Glomerular visceral epithelial cell (primary cell): ENCODE data around the gene FMNL2.

Source experiments
- DNase-seq: peaks from one replicate; pipeline ENCODE4 v3.0.0-alpha.2; 2016; ENCODE audit errors: extremely low spot score

The FMNL2 gene

DNA sequence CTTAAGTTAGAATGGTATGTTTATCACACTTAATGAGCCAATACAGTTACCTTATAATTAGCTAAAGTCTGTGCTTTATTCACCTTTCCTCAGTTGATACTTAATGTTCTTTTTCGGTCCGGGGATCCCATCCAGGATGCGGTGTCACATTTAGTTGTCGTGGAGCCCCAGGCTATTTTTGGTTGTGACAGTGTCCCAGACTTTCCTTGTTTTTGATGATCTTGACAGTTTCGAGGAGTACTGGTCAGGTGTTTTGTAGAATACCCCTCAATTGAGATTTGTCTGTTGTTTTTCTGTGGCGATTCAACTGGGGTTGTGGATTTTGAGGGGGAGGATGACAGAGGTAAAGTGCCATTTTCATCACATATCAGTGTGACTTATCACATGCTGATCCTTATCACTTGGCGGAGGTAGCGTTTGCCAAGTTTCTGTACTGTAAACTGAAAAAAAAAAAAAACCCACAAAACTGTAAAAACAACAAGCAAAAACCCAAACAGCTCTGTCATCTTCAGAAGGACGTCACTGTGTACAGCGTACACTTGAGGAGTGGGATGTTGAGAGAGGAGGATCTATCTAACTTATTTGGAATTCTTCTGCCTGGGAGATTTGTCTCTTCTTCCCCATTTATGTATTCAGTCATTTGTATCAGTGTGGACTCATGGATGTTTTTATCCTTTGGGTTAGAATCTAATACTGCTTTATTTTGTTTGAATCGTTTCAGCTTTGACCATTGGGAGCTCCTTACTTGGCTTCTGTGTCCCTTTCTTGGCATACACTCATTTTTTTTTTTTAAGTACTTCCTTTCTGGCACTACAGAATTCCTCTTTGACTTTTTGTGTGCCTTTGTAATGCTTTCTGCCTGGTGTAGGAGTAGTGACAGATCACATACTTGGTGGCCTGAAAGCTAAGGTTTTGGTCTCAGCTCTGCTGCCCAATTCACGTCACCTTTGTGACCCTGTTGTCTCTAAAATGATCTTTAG, 68.1 kb downstream of the FMNL2 start:
- no peak for DNase-seq

DNA sequence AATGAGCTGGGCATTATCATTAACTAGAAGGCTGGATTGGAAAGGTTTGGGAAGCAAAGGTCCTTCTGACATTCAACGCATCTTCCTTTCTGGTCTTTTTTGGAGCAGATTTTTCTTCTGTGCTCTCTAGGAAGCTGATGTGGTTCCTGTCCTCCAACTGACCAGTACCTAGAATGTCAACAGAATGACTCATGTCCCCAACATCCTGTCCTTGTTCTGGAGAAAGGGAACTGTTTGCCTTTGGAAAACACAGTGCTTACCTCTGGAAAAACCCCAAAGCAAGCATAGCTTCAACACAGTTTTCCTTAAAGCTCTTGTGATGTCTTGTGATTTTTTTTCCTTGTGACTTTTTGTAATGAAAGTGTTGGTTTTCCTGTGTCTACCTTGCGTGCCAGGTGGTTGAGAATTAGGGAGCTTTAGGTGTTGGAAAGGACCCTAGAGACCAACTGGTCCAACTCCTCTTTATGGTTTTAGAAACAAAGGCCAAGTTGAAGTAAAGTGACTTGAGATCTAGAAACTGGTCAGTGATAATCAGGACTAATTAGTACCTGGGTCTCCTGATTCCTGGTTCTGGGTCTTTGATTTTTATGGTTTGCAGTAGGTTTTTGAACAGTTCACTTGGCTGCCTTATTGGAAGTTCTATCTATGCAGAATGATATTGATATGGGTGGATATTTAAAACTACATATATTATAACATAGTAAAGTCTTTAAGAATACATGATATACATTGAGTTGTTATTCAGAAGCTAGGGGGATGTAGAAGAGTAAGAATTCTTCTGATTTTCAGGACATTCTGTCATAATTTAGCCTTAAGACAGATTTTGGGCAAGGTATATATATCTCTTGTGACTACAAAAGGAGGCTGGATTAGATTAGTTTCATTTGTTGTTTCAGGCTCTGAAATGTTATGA, 70.5 kb downstream of the FMNL2 start:
- DNase-seq = peak; percentile 37

DNA sequence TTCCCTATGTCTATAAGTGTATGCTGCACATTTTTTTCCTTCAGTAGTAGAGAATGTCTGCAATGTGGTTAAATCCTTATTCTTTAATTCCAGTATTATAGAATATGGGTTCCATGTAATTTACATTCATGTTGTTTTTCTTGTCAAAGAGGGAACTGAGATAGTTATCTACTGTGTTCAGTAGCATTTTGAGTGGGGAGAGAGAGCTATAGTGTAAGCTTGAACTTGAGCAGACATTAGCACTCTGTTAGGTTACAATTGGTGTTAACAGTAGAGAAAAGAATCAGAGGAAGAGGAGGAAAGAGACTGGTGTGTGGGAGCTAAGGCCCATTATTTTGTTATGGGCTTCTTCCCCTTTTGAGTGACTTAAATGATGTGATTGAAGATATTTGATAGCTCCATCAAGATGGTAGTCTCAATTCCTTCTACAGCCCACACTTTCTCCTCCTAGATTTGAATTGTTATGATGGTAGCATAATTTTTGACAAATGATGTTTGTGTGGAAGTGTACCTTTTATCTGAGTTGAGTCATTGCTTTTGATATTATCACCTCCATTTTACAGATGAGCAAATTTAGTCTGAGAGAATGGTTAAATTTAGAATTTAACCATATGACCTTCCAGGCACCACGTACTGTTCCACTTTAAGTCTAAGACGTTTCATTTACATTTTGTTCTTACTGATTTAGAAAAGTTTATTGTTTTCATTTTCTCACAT, 71.3 kb downstream of the FMNL2 start:
- DNase-seq = no peak

DNA sequence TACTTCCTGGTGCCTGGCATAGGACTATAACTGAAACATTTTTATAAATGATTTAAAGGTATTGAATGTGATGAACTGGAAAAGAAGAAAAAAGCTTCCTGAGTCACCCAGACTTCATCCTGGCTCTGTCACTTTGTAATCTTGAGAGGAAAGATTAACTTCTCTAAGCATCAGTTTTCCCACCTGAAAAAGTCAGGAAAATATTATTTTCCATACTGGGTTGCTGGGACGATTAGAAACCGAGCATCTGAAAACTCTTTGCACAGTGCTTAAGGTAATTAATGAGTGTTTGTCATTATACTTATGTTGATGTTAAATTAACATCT, 71.8 kb downstream of the FMNL2 start:
- DNase-seq = peak; percentile 37

DNA sequence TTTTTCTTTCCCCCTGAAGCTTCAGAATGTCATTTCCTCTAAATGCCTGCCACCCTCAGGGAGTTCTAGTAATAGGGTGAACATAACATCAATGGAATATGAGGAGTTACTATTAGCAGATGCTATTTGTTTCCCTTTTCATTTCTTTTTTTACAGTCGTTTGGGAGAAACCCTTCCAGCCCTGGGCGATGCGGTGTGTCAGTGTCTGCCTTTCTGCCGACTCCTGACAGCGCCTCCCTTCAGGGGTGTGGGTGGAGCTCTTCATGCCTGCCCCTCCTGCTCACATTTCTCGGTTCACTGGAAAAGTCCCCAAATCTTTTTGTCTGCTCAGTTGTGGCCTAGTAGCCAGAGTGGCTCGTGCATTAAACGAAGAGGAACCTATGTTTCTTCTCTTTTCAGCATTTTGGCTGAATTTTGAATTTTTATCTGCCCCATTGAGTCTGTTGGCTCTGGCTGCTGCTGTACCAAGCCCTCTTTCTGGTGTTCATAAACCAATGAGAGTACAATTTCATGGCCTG, 72.3 kb downstream of the FMNL2 start:
- peak; percentile 69 for DNase-seq

DNA sequence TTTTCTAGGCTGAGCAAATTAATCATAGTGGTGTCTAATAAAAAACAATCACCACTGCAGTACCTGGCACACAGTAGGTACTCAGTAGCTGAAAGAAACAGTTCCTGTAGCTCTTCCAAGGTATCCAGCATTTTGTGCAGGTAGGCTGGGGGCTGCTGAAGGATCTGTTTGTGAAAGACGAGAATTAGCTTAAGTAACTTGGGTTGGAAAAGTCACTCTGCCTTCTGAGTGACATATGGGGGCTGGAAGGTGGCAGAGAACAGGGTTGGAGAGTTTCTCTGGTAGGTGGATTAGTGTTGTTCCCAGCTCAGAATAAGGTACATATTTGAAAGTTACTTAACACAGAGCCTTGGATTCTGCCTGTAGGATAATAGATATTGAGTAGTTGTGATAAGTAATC, 72.8 kb downstream of the FMNL2 start:
- DNase-seq = no peak

DNA sequence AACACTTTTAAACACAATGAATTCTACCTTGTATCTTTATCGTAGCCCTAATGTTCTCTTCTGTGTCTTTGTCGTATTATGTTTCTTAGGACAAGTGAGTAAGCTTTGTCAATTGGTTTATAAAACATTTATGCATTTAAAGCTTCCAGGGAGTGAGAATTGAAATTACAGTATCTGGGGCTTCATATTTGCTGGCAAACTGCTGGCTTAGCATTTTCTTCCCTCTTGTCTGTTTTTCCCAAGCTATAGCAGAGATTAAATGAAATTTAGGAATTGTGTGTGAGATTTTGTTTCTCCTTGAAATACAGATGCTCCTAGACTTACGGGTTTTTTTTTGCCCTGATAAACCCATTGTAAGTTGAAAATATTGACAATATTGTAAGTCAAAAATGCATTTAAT, 73.3 kb downstream of the FMNL2 start:
- DNase-seq = no peak

DNA sequence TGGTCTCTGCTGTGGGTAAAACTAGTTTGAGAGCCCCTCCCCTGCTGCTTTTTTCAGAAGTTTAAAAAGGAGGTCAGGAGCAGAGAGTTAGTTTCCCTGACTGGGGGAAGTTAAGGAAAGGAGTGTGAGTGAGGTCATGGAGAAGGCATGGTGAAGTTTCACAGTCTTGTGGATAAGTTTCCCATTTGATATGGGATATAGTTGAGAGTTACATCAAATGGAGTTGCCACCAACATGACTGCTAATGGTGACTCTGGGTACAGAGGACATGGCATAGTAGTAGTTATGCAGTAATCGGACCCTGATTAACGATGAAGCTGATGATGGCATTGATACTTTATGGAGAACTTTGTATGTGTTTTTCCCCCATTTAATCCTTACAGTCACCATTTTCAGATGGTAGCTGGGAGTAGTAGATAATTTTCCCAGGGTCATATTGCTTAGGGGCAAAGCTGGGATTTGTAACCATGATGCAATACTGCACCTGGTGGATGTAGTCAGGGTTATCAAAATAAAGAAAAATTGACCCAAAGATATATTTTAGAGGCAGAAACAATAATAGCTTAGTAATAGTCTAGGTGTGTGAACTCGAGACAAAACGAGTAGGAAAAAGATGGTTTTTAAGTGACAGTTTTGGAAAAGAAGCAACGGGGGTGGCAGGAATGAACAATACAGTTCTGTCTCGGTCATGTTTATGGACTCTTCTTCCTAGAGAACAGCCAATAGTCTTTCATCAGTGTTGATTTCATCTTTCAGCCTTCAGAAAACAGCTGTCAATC, 74.6 kb downstream of the FMNL2 start:
- no peak for DNase-seq

DNA sequence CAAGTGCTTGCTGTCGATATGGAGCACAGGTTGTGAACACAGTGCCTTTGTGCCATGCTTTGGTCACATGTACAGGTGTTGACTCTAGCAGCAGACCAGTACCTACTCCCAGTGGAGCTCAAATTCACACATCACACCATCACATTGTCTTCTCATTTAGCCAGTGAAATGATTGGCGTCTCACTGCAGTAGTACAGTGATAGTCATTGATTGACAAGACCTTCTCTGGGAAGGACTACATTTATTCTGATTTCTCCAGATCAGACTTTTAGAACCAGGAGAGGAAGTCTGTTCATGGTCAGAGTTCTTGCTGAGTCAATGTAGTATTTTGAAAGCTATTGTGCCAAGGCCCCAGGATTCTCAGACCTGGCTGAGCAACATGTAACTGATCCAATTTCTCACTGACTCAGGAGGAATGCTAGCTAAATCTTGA, 75.2 kb downstream of the FMNL2 start:
- no peak for DNase-seq

DNA sequence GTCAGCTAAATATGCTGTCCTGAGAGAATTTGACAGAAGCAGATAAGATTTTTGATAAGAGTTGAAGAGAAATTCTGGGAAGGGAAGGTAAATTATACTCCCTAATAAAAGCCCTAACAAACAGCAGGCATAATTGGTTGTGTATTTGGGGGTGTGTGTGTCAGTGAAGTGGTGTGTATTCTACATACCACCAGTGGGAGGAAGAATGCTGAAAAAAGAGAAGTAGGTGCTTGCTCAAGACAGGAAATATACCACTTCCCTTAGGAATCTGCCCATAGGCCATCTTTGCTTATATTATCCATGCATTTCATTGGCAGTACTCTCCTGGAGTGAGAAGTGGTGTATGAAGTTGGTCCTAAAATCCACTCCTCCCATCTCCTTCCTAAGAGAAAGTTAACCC, 76.2 kb downstream of the FMNL2 start:
- DNase-seq = no peak

DNA sequence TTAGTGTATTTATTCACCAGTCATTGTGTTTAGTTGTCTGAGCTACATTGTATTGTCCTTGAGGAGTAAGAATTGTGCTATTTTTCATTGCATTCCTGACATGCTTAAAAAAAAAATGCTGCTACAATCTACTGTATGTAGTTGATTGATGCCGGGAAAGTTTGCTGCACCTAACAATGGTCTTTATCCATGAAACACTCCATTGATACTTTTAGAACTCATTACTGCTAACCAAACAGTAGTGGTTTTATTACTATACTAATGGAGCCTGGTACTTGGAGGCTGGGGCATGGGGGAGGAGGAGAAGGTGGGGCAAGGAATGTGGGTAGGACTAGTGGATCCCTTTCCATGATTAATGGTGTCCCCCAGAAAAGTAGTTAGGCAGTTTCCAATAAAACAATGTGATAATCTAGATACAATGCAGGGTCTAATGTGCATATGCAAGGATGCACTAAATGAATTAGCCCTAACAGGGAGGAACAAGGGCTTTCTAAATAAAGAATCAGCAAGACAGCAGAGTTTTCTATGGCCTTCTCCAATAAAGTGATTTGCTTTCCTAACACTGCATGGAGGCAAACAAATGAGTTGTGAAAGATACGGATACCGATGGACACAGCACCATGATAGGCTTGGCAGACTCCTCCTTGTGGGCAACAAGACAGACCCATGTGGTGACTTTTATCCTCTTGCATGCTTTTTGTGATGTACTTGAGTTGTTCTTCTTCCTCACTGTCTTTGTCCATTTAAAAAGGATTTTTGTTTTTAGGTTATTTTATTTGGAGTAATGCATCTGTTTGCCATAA, 78.5 kb downstream of the FMNL2 start:
- DNase-seq = no peak

DNA sequence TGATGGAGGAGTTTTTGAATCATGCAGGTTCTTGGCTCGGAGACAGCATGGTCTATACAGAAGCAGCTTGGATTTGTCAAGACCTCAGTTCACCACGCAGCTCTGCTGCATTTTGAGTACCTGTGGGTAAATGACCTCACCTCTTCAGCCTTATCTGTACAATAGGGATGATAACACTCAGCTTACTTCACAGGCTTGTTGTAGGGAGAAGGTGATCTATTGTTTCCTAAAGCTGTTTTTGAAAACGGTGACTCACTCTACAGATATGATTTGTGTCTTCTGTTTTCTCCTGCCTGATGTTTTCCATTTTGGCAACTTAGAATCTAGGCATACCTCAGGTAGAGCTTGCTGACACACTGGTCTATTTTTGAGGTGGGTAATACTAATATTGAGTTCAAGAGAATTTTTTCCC, 80.3 kb downstream of the FMNL2 start:
- no peak for DNase-seq

DNA sequence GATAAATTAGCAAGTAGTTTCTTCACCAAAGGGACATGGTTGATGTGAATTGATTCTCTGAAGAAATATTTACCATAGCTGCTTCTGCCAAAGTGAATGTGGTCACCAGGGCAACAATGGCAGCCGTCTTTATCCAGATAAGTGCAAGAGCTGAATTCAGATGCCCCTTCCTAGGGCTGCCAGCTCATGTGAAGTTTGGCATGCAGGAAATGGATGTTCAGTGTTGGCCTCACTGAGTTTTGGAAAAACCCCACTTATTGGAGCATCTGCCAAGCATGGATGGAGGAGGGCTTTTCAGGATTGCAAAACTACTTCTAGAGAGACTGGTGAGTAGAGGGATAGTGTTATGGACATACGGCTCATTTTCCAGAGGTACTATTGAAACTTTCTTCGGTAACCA, 80.8 kb downstream of the FMNL2 start:
- DNase-seq = peak; percentile 29

DNA sequence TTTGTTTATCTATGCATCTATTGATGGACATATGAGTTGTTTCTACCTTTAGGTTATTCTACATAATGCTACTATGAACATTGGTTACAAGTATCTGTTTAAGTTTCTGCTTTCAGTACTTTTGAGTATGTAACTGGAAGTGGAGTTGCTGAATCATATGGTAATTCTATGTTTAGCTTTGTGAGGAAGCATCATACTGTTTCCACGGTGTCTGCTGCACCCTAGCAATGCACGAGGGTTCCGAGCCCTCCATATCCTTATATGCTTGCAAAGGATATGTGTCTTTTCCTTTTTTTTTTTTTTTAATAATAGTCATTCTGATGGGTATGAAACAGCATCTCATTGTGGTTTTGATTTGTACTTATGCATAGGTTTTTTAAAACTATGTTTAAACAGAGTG, 83.7 kb downstream of the FMNL2 start:
- no peak for DNase-seq

DNA sequence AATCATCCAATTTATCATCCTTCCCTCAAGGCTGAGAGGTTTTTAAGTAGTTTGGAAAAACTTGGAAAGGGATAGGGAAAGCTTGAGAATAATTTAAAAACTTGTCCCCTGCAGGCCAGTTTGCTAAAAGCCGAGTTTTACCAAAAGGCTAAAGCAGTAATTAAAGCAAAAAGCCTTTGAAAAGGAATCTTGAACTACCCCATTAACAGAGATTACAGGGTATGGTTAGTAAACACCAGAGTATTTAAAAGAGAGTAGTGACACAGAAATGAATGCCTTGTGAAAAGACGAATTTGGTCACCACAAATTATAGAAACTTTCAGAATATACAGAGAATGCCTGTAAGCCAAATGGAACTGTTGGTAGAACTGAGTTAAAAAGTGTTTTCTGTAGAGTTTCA, 85.0 kb downstream of the FMNL2 start:
- DNase-seq = no peak

DNA sequence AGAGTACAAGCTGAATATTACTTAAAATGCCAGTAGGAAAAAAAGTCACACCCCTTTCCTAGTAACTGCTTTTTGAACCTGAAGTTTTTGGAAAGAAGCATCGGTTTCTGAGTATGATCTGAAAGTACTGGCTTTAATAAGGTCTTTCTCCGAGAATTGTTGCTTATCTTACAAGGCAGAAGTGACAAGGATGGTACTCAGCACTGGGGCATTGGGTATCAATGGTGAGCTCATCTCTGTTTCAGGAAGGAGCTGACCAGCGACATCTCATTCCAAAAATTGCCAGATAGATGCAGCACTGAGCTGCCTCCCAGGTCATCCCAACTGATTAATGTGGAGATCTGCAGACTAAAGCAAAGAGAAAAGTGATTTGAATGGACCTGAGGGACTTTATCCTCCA, 85.4 kb downstream of the FMNL2 start:
- no peak for DNase-seq

DNA sequence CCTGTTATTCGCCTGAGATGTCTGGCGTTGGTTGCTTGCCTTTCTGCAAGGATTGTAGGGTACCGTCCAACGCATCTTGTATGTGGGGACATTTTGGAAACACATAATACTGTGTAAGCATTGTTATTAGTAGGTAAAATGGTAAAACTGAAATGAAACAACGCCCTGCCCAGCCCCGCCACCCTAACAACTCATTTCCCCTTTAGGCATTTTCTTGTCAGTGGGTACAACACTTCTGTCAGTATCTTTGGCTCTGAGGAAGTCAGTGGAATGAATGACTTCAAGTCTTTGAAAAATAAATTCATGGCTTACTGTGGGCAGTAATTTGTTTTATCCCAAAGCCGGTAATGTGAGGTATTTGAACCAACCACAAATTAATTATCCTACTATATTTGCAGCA, 86.0 kb downstream of the FMNL2 start:
- DNase-seq = no peak

DNA sequence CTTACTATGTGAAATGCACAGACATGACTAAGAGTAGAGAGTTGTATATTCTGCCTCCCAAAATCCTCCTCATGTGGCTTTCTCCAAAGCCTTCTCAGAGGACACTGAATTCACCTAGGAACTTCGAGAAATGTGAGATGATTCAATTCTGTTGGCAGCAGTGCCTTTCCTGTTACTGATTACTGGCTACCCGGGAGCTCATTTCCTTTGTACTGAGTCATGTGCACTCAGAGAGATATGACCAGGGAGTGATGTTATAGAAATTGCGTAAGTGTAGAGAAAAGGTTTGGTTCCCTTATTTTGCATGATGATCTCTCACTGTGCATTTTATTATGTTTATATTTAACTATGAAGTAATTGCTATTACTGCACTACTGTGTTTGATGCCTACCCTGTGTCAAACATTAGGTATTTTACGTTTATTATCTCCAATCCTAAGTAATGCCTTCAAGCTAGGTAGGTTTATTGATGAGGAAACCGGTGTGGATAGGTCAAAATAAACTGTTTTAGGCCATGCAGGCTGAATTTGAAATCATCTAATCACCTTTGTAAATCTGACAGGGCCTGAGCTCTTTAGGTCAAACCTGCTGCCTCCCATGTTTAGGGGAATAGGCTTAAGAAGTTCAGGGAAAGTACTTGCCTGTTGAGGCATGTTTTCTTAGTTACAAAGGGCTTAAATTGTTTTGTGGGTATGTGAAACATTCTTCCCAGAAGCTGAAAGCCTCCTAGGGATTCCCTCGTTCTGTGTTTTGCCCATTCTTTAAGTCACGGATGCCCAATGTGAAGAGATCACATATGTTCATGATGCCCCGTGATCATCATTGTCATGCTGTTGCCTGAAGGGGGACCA, 86.8 kb downstream of the FMNL2 start:
- DNase-seq = peak; percentile 96

DNA sequence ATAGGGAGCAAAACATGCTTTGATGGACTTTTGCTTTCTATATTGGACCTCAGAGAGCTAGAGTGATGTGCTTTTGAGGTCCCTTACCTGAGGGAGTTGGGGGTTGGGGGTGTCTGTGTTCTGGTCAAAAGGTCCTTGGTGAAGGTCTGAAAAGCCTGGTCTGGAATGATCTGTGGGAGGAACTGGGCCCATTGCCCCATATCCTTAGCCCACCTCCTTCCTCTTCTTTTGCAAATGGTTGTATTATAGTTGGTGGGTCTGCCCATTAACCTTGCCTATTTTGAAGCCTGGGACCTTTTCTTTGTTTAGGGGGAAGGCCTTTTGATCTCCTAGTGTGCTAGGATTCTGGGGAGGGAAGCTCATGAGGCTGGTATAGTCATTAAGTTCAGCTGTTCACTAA, 88.7 kb downstream of the FMNL2 start:
- no peak for DNase-seq
